ENCODE measurements around the gene SSBP2.
"Not testable (repeated sequence)": the region's sequence is repeated elsewhere in the genome, so short reads cannot be mapped to it uniquely, and the experiment has no call there.

The SSBP2 gene

GRCh38 chr5:81638471-81638870, 112.4 kb downstream of the SSBP2 start:
- Mint-ChIP-seq H3K9me3 (no peaks in the 10 kb centered on the region), H3K36me3 (ENCODE audit: low read depth) (peaks cover 2% of the 10 kb centered on the region), H3K27me3 (ENCODE audit: low read depth) (no peaks in the 10 kb centered on the region), H3K27ac (no peak overlapping the region), H3K4me3 (no peak overlapping the region), H3K4me1 (ENCODE audit: low read depth) (no peaks in the 10 kb centered on the region)

- Mint-ChIP-seq H3K27ac (no peak overlapping the region), H3K4me3 (no peak overlapping the region), H3K36me3 (ENCODE audit: low read depth) (peaks cover 5% of the 10 kb centered on the region), H3K27me3 (ENCODE audit: low read depth) (no peaks in the 10 kb centered on the region), H3K9me3 (no peaks in the 10 kb centered on the region), H3K4me1 (ENCODE audit: low read depth) (peaks cover 7% of the 10 kb centered on the region)
Observed at GRCh38 chr5:81633891-81634290, 117.0 kb downstream of the SSBP2 start.

- H3K27me3 Mint-ChIP-seq (ENCODE audit: low read depth): no peaks in the 10 kb centered on the region
- peaks cover 8% of the 10 kb centered on the region for H3K36me3 Mint-ChIP-seq (ENCODE audit: low read depth)
- no peak overlapping the region for H3K4me3 Mint-ChIP-seq
- H3K4me1 Mint-ChIP-seq (ENCODE audit: low read depth): peaks cover 9% of the 10 kb centered on the region
- no peak overlapping the region for H3K27ac Mint-ChIP-seq
- H3K9me3 Mint-ChIP-seq: no peaks in the 10 kb centered on the region
Observed at GRCh38 chr5:81633471-81633870, 117.4 kb downstream of the SSBP2 start.

GRCh38 chr5:81632679-81633078, 118.2 kb downstream of the SSBP2 start:
- no peaks in the 10 kb centered on the region for H3K9me3 Mint-ChIP-seq
- no peak overlapping the region for H3K27ac Mint-ChIP-seq
- H3K36me3 Mint-ChIP-seq (ENCODE audit: low read depth): peaks cover 8% of the 10 kb centered on the region
- H3K4me1 Mint-ChIP-seq (ENCODE audit: low read depth): peaks cover 9% of the 10 kb centered on the region
- no peak overlapping the region for H3K4me3 Mint-ChIP-seq
- H3K27me3 Mint-ChIP-seq (ENCODE audit: low read depth): no peaks in the 10 kb centered on the region

- no peak overlapping the region for H3K4me3 Mint-ChIP-seq
- H3K27me3 Mint-ChIP-seq (ENCODE audit: low read depth): no peaks in the 10 kb centered on the region
- no peaks in the 10 kb centered on the region for H3K9me3 Mint-ChIP-seq
- peaks cover 9% of the 10 kb centered on the region for H3K4me1 Mint-ChIP-seq (ENCODE audit: low read depth)
- H3K36me3 Mint-ChIP-seq (ENCODE audit: low read depth): peaks cover 8% of the 10 kb centered on the region
- no peak overlapping the region for H3K27ac Mint-ChIP-seq
Observed at GRCh38 chr5:81631621-81632020, 119.3 kb downstream of the SSBP2 start.

- H3K27ac Mint-ChIP-seq: peak overlapping the region; percentile 33
- peaks cover 8% of the 10 kb centered on the region for H3K36me3 Mint-ChIP-seq (ENCODE audit: low read depth)
- no peaks in the 10 kb centered on the region for H3K9me3 Mint-ChIP-seq
- peak overlapping the region; percentile 3 for H3K4me3 Mint-ChIP-seq
- peaks cover 9% of the 10 kb centered on the region for H3K4me1 Mint-ChIP-seq (ENCODE audit: low read depth)
- no peaks in the 10 kb centered on the region for H3K27me3 Mint-ChIP-seq (ENCODE audit: low read depth)
Observed at GRCh38 chr5:81631124-81631523, 119.8 kb downstream of the SSBP2 start.

GRCh38 chr5:81630684-81631083, 120.2 kb downstream of the SSBP2 start:
- Mint-ChIP-seq H3K27me3 (ENCODE audit: low read depth) (no peaks in the 10 kb centered on the region), H3K36me3 (ENCODE audit: low read depth) (peaks cover 8% of the 10 kb centered on the region), H3K27ac (no peak overlapping the region), H3K4me1 (ENCODE audit: low read depth) (peaks cover 9% of the 10 kb centered on the region), H3K9me3 (no peaks in the 10 kb centered on the region), H3K4me3 (peak overlapping the region; percentile 39)

- H3K27ac Mint-ChIP-seq: no peak overlapping the region
- peaks cover 11% of the 10 kb centered on the region for H3K4me1 Mint-ChIP-seq (ENCODE audit: low read depth)
- no peaks in the 10 kb centered on the region for H3K9me3 Mint-ChIP-seq
- H3K4me3 Mint-ChIP-seq: no peak overlapping the region
- no peaks in the 10 kb centered on the region for H3K27me3 Mint-ChIP-seq (ENCODE audit: low read depth)
- H3K36me3 Mint-ChIP-seq (ENCODE audit: low read depth): peaks cover 10% of the 10 kb centered on the region
Observed at GRCh38 chr5:81629986-81630385, 120.9 kb downstream of the SSBP2 start.

- peaks cover 11% of the 10 kb centered on the region for H3K4me1 Mint-ChIP-seq (ENCODE audit: low read depth)
- H3K9me3 Mint-ChIP-seq; H3K27me3 Mint-ChIP-seq (ENCODE audit: low read depth); H3K4me3 Mint-ChIP-seq; H3K27ac Mint-ChIP-seq; H3K36me3 Mint-ChIP-seq (ENCODE audit: low read depth): not testable (repeated sequence)
Observed at GRCh38 chr5:81628061-81628460, 122.8 kb downstream of the SSBP2 start.

GRCh38 chr5:81626524-81626923, 124.4 kb downstream of the SSBP2 start:
- Mint-ChIP-seq H3K4me1 (ENCODE audit: low read depth) (peaks cover 11% of the 10 kb centered on the region), H3K27ac (no peak overlapping the region)

GRCh38 chr5:81609810-81610375, 141.0 kb downstream of the SSBP2 start:
- H3K4me3 Mint-ChIP-seq: no peak overlapping the region
- no peaks in the 10 kb centered on the region for H3K4me1 Mint-ChIP-seq (ENCODE audit: low read depth)
- H3K9me3 Mint-ChIP-seq: peaks cover 20% of the 10 kb centered on the region

More at GRCh38 chr5:81626524-81626923, 124.4 kb downstream of the SSBP2 start:
- H3K27me3 Mint-ChIP-seq (ENCODE audit: low read depth): no peaks in the 10 kb centered on the region
- H3K36me3 Mint-ChIP-seq (ENCODE audit: low read depth): peaks cover 14% of the 10 kb centered on the region
- H3K9me3 Mint-ChIP-seq: no peaks in the 10 kb centered on the region
- H3K4me3 Mint-ChIP-seq: no peak overlapping the region

GRCh38 chr5:81608976-81609375, 141.9 kb downstream of the SSBP2 start:
- no peak overlapping the region for H3K27ac Mint-ChIP-seq
- H3K36me3 Mint-ChIP-seq (ENCODE audit: low read depth): peaks cover 18% of the 10 kb centered on the region
- H3K4me1 Mint-ChIP-seq (ENCODE audit: low read depth): no peaks in the 10 kb centered on the region
- H3K27me3 Mint-ChIP-seq (ENCODE audit: low read depth): no peaks in the 10 kb centered on the region
- H3K9me3 Mint-ChIP-seq: peaks cover 20% of the 10 kb centered on the region
- no peak overlapping the region for H3K4me3 Mint-ChIP-seq

More at GRCh38 chr5:81609810-81610375, 141.0 kb downstream of the SSBP2 start:
- no peaks in the 10 kb centered on the region for H3K27me3 Mint-ChIP-seq (ENCODE audit: low read depth)
- no peak overlapping the region for H3K27ac Mint-ChIP-seq
- H3K36me3 Mint-ChIP-seq (ENCODE audit: low read depth): peaks cover 25% of the 10 kb centered on the region

- Mint-ChIP-seq H3K4me1 (ENCODE audit: low read depth) (no peaks in the 10 kb centered on the region), H3K27ac (no peak overlapping the region)
Observed at GRCh38 chr5:81607693-81608092, 143.2 kb downstream of the SSBP2 start.

GRCh38 chr5:81606150-81606549, 144.7 kb downstream of the SSBP2 start:
- H3K9me3 Mint-ChIP-seq: peaks cover 16% of the 10 kb centered on the region
- no peaks in the 10 kb centered on the region for H3K4me1 Mint-ChIP-seq (ENCODE audit: low read depth)
- H3K27ac Mint-ChIP-seq: no peak overlapping the region
- H3K36me3 Mint-ChIP-seq (ENCODE audit: low read depth): peaks cover 9% of the 10 kb centered on the region
- H3K27me3 Mint-ChIP-seq (ENCODE audit: low read depth): no peaks in the 10 kb centered on the region
- H3K4me3 Mint-ChIP-seq: no peak overlapping the region

More at GRCh38 chr5:81607693-81608092, 143.2 kb downstream of the SSBP2 start:
- peaks cover 20% of the 10 kb centered on the region for H3K9me3 Mint-ChIP-seq
- no peak overlapping the region for H3K4me3 Mint-ChIP-seq
- H3K27me3 Mint-ChIP-seq (ENCODE audit: low read depth): no peaks in the 10 kb centered on the region
- peaks cover 11% of the 10 kb centered on the region for H3K36me3 Mint-ChIP-seq (ENCODE audit: low read depth)

- H3K27ac Mint-ChIP-seq: no peak overlapping the region
- H3K4me1 Mint-ChIP-seq (ENCODE audit: low read depth): no peaks in the 10 kb centered on the region
- peaks cover 8% of the 10 kb centered on the region for H3K36me3 Mint-ChIP-seq (ENCODE audit: low read depth)
- H3K27me3 Mint-ChIP-seq (ENCODE audit: low read depth): no peaks in the 10 kb centered on the region
- peaks cover 12% of the 10 kb centered on the region for H3K9me3 Mint-ChIP-seq
- no peak overlapping the region for H3K4me3 Mint-ChIP-seq
Observed at GRCh38 chr5:81605299-81605698, 145.6 kb downstream of the SSBP2 start.

- H3K36me3 Mint-ChIP-seq (ENCODE audit: low read depth): peaks cover 2% of the 10 kb centered on the region
- peaks cover 2% of the 10 kb centered on the region for H3K9me3 Mint-ChIP-seq
- no peaks in the 10 kb centered on the region for H3K27me3 Mint-ChIP-seq (ENCODE audit: low read depth)
- H3K4me3 Mint-ChIP-seq: no peak overlapping the region
- no peak overlapping the region for H3K27ac Mint-ChIP-seq
- no peaks in the 10 kb centered on the region for H3K4me1 Mint-ChIP-seq (ENCODE audit: low read depth)
Observed at GRCh38 chr5:81604193-81604592, 146.7 kb downstream of the SSBP2 start.
